AG10803 (cell line): Measurements from ENCODE around the gene THTPA.

Experiments used
- DNase-seq: peaks from one replicate; pipeline ENCODE4 v3.0.0; 2010; ENCODE audit warnings: low read depth
- H3K4me3 ChIP-seq: 2 replicates; pipeline ENCODE4 v1.5.1; 2011; ENCODE audit warnings: mild to moderate bottlenecking, low read length, control low read depth
- TF ChIP-seq, protein P1 (sequence below): conservative IDR thresholded peaks from 2 replicates; pipeline ENCODE4 v1.5.1; 2011; ENCODE audit warnings: mild to moderate bottlenecking, low read length, control low read depth, inconsistent platforms

The THTPA gene

DNA sequence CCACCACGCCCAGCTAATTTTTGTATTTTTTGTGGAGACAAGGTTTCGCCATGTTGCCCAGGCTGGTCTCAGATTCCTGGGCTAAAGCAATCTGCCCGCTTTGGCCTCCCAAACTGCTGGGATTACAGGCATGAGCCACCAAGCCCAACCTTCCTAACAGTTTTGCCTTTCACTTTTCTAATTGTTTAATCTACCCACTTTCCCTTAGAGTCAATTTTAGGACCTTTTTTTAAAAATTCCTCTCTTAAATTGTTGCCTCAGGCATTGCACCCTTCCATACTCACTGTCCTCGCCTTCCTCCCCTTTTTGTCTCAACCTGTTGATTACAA, 16.0 kb upstream of the THTPA start:
- TF ChIP-seq, protein P1, sequence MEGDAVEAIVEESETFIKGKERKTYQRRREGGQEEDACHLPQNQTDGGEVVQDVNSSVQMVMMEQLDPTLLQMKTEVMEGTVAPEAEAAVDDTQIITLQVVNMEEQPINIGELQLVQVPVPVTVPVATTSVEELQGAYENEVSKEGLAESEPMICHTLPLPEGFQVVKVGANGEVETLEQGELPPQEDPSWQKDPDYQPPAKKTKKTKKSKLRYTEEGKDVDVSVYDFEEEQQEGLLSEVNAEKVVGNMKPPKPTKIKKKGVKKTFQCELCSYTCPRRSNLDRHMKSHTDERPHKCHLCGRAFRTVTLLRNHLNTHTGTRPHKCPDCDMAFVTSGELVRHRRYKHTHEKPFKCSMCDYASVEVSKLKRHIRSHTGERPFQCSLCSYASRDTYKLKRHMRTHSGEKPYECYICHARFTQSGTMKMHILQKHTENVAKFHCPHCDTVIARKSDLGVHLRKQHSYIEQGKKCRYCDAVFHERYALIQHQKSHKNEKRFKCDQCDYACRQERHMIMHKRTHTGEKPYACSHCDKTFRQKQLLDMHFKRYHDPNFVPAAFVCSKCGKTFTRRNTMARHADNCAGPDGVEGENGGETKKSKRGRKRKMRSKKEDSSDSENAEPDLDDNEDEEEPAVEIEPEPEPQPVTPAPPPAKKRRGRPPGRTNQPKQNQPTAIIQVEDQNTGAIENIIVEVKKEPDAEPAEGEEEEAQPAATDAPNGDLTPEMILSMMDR: no peak
- H3K4me3 ChIP-seq: no peak overlapping the region
- no peak for DNase-seq

DNA sequence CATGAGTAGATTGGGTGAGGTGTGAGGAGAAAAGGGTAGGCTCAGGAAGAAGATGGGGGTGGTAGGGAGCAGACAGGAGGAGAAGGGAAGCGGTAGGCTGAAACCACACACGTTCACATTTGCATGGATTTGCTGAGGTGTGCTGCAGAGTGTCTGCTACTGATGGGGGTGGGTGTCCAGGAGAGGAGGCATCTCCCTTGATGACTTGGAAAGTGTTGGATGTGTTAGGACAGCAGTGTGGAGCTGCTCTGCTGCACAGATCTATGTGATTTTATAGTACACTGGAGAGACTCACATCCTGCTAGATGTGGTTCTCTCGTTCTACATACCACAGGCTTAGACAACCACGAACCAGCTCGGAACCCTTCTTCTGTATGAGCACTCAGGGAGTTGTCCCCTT, 13.8 kb upstream of the THTPA start:
- no peak for DNase-seq
- no peak overlapping the region for H3K4me3 ChIP-seq
- TF ChIP-seq, protein P1: no peak

DNA sequence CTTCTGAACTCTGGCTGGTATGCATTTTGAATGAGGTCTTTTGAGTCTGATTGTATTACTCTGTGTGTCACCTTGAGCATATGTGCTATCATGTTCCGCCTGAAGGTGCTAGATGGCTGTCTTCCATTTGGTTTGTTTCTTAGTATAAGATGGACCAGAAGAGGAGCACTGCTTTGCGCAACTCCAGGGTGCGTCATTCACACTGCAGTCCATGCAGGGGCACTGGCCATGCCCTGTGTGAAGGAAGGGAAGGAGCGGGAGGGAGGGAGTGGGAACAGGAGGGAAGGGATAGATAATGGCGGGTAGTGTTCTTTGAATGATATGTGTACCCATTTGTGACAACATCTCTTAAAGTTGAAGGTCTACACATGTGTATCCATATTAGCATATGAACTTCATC, 12.7 kb upstream of the THTPA start:
- TF ChIP-seq, protein P1: no peak
- no peak for DNase-seq

DNA sequence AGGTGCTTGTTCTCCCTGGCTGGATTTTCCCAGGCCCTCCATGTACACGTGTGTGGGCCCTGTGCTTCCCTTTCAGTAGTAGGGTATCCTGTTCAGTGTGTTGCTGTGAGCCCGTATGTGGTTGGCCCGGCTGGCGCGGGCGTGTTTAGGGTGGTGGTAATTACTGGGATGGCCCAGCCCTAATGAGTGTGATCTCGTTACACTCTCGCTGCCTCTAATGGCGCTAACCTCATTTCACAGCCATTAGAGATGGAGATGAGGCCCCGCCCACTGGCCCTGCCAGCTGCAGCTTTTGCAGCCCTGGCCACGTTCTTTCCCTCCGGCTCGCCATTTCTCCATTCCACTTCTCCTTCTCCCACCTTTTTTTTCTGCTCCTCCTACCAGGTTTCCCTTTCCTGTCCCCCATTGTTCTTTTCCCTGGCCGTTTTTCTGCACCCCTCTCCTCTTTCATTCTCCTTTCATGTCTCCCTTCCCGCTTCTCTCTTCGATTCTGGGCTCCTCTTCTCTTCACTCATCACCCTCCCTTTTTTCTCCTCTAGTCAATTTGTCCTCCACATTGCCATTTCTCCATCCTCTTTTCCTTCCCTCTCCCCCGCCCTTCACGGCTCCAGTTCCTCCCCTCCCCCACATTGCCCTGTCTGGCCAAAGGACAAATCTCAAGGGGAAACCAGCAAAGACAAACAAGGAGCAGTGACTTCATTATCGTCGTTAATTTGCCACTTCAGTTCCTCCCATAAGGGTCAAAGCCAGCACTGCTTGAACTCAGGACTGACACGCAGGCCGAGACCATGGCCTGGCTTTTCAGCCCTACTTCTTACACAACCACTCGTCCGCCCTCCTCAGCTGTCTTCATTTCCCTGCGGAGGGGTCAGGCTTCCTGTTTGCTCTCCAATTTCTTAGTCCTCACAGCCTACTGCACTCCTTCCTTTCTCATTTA, 11.3 kb upstream of the THTPA start:
- no peak overlapping the region for H3K4me3 ChIP-seq
- TF ChIP-seq, protein P1: no peak
- no peak for DNase-seq

More for the DNA sequence above, 12.7 kb upstream of the THTPA start:
- no peak overlapping the region for H3K4me3 ChIP-seq

DNA sequence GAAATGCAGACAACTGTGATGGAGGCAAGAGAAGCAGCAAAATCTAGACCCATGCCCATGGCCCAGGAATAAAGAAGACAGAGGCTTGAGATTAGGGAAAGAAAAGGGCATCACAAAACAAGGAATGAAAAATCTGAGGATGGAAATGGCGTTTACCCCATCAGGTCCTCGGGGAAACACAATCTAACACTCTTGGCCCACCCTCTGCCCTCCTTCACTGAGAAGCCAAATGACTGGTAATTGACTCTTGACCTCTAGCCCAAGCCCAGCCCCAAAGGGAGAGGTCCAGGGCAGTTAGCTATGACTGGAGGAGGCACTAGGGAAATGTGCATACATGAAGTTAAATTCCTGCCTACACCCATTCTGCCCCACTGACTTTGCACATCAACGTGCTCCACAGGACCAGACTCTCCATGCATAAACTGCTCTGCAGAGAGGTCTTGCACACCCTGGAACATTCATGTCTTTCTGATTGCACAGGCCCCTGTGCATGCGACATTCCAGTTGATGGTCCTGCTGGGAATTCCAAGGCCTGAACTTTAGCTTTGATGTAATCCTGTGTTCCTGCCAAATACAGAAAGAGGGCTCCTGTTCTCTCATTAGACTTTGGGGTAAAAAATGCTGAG, 10.2 kb upstream of the THTPA start:
- no peak for DNase-seq
- H3K4me3 ChIP-seq: no peak overlapping the region
- TF ChIP-seq, protein P1: no peak

DNA sequence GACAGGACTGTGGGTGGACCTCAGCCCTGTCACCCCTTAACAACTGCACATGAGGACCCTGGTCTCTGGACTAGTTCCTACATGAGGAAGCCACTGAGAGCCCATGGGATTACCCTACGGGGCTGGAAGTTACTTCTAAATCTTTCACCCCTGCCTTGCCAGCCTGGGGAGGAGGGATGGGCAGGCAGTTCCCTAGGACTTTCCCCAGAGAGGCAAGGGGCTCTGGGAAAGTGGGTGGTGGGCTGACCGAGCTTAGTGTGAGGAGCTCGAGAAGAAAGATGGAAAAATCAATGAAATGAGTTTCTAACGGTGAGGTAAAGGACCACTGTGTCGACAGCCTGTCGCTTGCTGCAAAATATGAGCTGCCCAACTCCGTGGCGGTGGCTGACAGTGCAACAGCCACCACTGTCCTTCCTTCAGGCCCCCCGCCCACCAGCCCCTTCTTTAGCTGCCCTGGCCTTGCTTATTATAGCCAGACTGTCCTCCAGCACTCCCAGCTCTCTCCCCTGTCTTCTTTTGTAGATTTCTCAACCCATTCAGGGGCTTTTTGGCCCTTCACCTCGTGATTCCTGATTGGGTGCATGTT, 9.5 kb upstream of the THTPA start:
- H3K4me3 ChIP-seq: no peak overlapping the region
- DNase-seq: no peak
- TF ChIP-seq, protein P1: no peak
